ENCODE data around the gene SUSD2. TPM values are rescaled to one million over a fixed set of nuclear protein-coding genes. Genes with fewer than 3 reads are reported as not detected.

SUSD2 gene
- total and polyA plus RNA-seq, 4 donors = 0.14 to 2.5 (median 0.52) TPM

- H3K4me3 ChIP-seq (ENCODE audit: low read depth in 1 of 3, low read length in 3 of 3) = no peak overlapping the region
- peaks cover 0 to 6% (median 0%) of the 10 kb centered on the region in 4 donors for H3K4me1 ChIP-seq (ENCODE audit: control insufficient read depth in 4 of 4, insufficient read depth in 4 of 4, low read length in 3 of 4)
- TF ChIP-seq RAD21 (IDR thresholded peaks at IDR 0.05) (peak; percentile 86 to 94), FOXA1 (IDR thresholded peaks at IDR 0.05) (no peak), ATF3 (IDR thresholded peaks at IDR 0.05) (no peak)
- TF ChIP-seq, protein P1, sequence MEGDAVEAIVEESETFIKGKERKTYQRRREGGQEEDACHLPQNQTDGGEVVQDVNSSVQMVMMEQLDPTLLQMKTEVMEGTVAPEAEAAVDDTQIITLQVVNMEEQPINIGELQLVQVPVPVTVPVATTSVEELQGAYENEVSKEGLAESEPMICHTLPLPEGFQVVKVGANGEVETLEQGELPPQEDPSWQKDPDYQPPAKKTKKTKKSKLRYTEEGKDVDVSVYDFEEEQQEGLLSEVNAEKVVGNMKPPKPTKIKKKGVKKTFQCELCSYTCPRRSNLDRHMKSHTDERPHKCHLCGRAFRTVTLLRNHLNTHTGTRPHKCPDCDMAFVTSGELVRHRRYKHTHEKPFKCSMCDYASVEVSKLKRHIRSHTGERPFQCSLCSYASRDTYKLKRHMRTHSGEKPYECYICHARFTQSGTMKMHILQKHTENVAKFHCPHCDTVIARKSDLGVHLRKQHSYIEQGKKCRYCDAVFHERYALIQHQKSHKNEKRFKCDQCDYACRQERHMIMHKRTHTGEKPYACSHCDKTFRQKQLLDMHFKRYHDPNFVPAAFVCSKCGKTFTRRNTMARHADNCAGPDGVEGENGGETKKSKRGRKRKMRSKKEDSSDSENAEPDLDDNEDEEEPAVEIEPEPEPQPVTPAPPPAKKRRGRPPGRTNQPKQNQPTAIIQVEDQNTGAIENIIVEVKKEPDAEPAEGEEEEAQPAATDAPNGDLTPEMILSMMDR (IDR thresholded peaks at IDR 0.05; ENCODE audit: low read depth, low read length, missing input control) = peak; percentile 71
- DNase-seq (ENCODE audit: low spot score) = peak; percentile 76
- H3K9ac ChIP-seq (ENCODE audit: low read depth in 1 of 2, low read length in 2 of 2) = no peak overlapping the region
- WGBS = 58% methylated on average over 11 of the region's 11 CpGs
- H3K36me3 ChIP-seq (ENCODE audit: control insufficient read depth in 4 of 4, insufficient read depth in 3 of 4, low read depth in 1 of 4, low read length in 3 of 4) = peaks cover 0 to 30% (median 8%) of the 10 kb centered on the region in 4 donors
- H3K27ac ChIP-seq (ENCODE audit: low read depth in 1 of 2, low read length in 2 of 2) = no peak overlapping the region
- H3K27me3 ChIP-seq (ENCODE audit: control insufficient read depth in 4 of 4, insufficient read depth in 4 of 4, low read length in 3 of 4) = no peaks in the 10 kb centered on the region
- no peaks in the 10 kb centered on the region for H3K9me3 ChIP-seq (ENCODE audit: control insufficient read depth in 4 of 4, low read length in 3 of 4)
These were observed 6.0 kb upstream of the SUSD2 start for GRCh38 chr22:24175160-24175808.

DNA sequence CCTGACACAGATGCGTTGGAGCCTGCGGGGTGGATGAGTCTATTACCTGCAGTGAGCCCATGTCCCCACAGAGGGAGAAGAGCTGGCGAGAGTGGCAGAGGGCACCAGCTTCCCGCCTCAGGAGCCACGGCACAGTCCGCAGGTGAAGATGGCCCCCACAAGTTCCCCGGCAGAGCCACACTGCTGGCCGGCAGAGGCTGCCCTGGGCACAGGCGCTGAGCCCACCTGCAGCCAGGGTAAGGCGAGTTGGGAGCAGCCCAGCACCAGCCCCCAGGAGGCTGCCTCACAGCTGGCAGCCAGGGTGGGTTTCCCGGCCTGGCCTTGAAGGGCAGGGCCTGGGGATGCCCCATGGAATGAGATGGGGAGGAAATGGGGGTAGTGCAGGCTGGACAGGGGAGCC is 5.2 kb upstream of the SUSD2 start:
- no peak for DNase-seq (ENCODE audit: low spot score)
- H3K36me3 ChIP-seq (ENCODE audit: control insufficient read depth in 4 of 4, insufficient read depth in 3 of 4, low read depth in 1 of 4, low read length in 3 of 4) = peaks cover 0 to 30% (median 8%) of the 10 kb centered on the region in 4 donors
- no peaks in the 10 kb centered on the region for H3K27me3 ChIP-seq (ENCODE audit: control insufficient read depth in 4 of 4, insufficient read depth in 4 of 4, low read length in 3 of 4)
- H3K4me1 ChIP-seq (ENCODE audit: control insufficient read depth in 4 of 4, insufficient read depth in 4 of 4, low read length in 3 of 4) = peaks cover 0 to 7% (median 1%) of the 10 kb centered on the region in 4 donors
- H3K9ac ChIP-seq (ENCODE audit: low read depth in 1 of 2, low read length in 2 of 2) = no peak overlapping the region
- WGBS = 97% methylated on average over 11 of the region's 11 CpGs
- H3K4me3 ChIP-seq (ENCODE audit: low read depth in 1 of 3, low read length in 3 of 3) = no peak overlapping the region
- TF ChIP-seq, protein P2, sequence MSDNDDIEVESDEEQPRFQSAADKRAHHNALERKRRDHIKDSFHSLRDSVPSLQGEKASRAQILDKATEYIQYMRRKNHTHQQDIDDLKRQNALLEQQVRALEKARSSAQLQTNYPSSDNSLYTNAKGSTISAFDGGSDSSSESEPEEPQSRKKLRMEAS (IDR thresholded peaks at IDR 0.05) = no peak
- TF ChIP-seq TAF1 (conservative IDR thresholded peaks at IDR 0.05) = no peak
- no peak for TF ChIP-seq YY1 (IDR thresholded peaks at IDR 0.05)
- TF ChIP-seq GABPA (IDR thresholded peaks at IDR 0.05 in 1 of 2, conservative IDR thresholded peaks at IDR 0.05 in 1 of 2) = no peak
- no peak for TF ChIP-seq JUND (IDR thresholded peaks at IDR 0.05)
- no peaks in the 10 kb centered on the region for H3K9me3 ChIP-seq (ENCODE audit: control insufficient read depth in 4 of 4, low read length in 3 of 4)
- no peak overlapping the region for H3K27ac ChIP-seq (ENCODE audit: low read depth in 1 of 2, low read length in 2 of 2)

GRCh38 chr22:24176630-24177029 is 4.7 kb upstream of the SUSD2 start:
- H3K36me3 ChIP-seq (ENCODE audit: control insufficient read depth in 4 of 4, insufficient read depth in 3 of 4, low read depth in 1 of 4, low read length in 3 of 4) = peaks cover 0 to 30% (median 8%) of the 10 kb centered on the region in 4 donors
- 92% methylated on average over 10 of the region's 10 CpGs for whole genome bisulfite sequencing
- no peak overlapping the region for H3K27ac ChIP-seq (ENCODE audit: low read depth in 1 of 2, low read length in 2 of 2)
- H3K4me3 ChIP-seq (ENCODE audit: low read depth in 1 of 3, low read length in 3 of 3) = no peak overlapping the region
- no peaks in the 10 kb centered on the region for H3K27me3 ChIP-seq (ENCODE audit: control insufficient read depth in 4 of 4, insufficient read depth in 4 of 4, low read length in 3 of 4)
- H3K9ac ChIP-seq (ENCODE audit: low read depth in 1 of 2, low read length in 2 of 2) = no peak overlapping the region
- DNase-seq (ENCODE audit: low spot score) = no peak
- H3K4me1 ChIP-seq (ENCODE audit: control insufficient read depth in 4 of 4, insufficient read depth in 4 of 4, low read length in 3 of 4) = peaks cover 0 to 12% (median 5%) of the 10 kb centered on the region in 4 donors
- no peaks in the 10 kb centered on the region for H3K9me3 ChIP-seq (ENCODE audit: control insufficient read depth in 4 of 4, low read length in 3 of 4)
- no peak for TF ChIP-seq SP1 (IDR thresholded peaks at IDR 0.05)
- TF ChIP-seq EGR1 (IDR thresholded peaks at IDR 0.05; ENCODE audit: low read depth in 2 of 2) = no peak
- TF ChIP-seq GABPA (IDR thresholded peaks at IDR 0.05 in 1 of 2, conservative IDR thresholded peaks at IDR 0.05 in 1 of 2) = no peak
- no peak for TF ChIP-seq NR2F2 (IDR thresholded peaks at IDR 0.05)
- TF ChIP-seq ZBTB33 (IDR thresholded peaks at IDR 0.05) = no peak
- TF ChIP-seq FOXA2 (IDR thresholded peaks at IDR 0.05) = no peak
